NCI-H128 (cell line): ENCODE results near the gene ID3.

Experiments
- DNase-seq: peaks from one replicate; lab custom pipeline; 2025; ENCODE audit not compliant: unreplicated experiment; lab: John Stamatoyannopoulos, UW

The ID3 gene

GRCh38 chr1:23528250-23528978 is 30.9 kb downstream of the ID3 start:
- DNase-seq, result peak; percentile 91

- DNase-seq, result no peak
Observed at GRCh38 chr1:23527900-23528249, 31.4 kb downstream of the ID3 start.

GRCh38 chr1:23527366-23527765 is 31.9 kb downstream of the ID3 start:
- no peak for DNase-seq

- DNase-seq, result no peak
Observed at GRCh38 chr1:23526329-23527041, 32.8 kb downstream of the ID3 start.

GRCh38 chr1:23525558-23526250 is 33.6 kb downstream of the ID3 start:
- no peak for DNase-seq

- peak; percentile 69 for DNase-seq
Observed at GRCh38 chr1:23524716-23525401, 34.4 kb downstream of the ID3 start.

GRCh38 chr1:23524163-23524562 is 35.1 kb downstream of the ID3 start:
- no peak for DNase-seq

GRCh38 chr1:23522244-23522982 is 36.9 kb downstream of the ID3 start:
- DNase-seq, result no peak

- DNase-seq, result no peak
Observed at GRCh38 chr1:23521588-23521987, 37.7 kb downstream of the ID3 start.

GRCh38 chr1:23517581-23517980 is 41.7 kb downstream of the ID3 start:
- DNase-seq, result no peak

GRCh38 chr1:23515905-23516304 is 43.4 kb downstream of the ID3 start:
- DNase-seq, result no peak

- DNase-seq, result no peak
Observed at GRCh38 chr1:23514111-23514679, 45.1 kb downstream of the ID3 start.

- DNase-seq, result no peak
Observed at GRCh38 chr1:23509896-23510295, 49.4 kb downstream of the ID3 start.
